Bronchial epithelial cell (primary cell): Measurements from ENCODE around the gene GABRR3. TPM values are rescaled to one million over a fixed set of nuclear protein-coding genes. Genes with fewer than 3 reads are reported as not detected.

ENCODE experiments used
- DNase-seq: peaks from one replicate; pipeline ENCODE4 v3.0.0-alpha.2; 2010; ENCODE audit warnings: low read depth
- FAIRE-seq: peaks from 2 replicates; lab custom pipeline; 2011; peaks lifted over from hg19 to GRCh38; lab: Jason Lieb, UNC
- H3K27me3 ChIP-seq: 2 replicates; pipeline ENCODE4 v1.5.1; 2011; ENCODE audit warnings: low read length; ENCODE audit not compliant: control insufficient read depth, insufficient read depth
- H3K36me3 ChIP-seq: 2 replicates; pipeline ENCODE4 v1.5.1; 2011; ENCODE audit warnings: low read length; ENCODE audit not compliant: control insufficient read depth, insufficient read depth
- H3K4me3 ChIP-seq: 2 replicates; pipeline ENCODE4 v1.5.1; 2011; ENCODE audit warnings: mild to moderate bottlenecking, low read depth, low read length, control low read depth
- CTCF ChIP-seq: IDR thresholded peaks from 2 replicates; pipeline ENCODE4 v1.5.1; 2011; ENCODE audit warnings: mild to moderate bottlenecking, moderate library complexity, low read length, control low read depth, inconsistent platforms; ENCODE audit not compliant: insufficient read depth, severe bottlenecking
- total RNA-seq: library from RNA; depleted of rRNA; stranded (reverse); fragments of >200 nt; gene quantifications from 2 replicates; pipeline ENCODE4 v1.2.1, GENCODE V29; 2014

Gene GABRR3
- total RNA-seq, 1 donor from 2014 or later = not detected

- no peak for FAIRE-seq
- DNase-seq = peak; percentile 37
- peaks cover 5% of the 10 kb centered on the region for H3K36me3 ChIP-seq
Measured at GRCh38 chr3:97940034-97940433, 95.1 kb downstream of the GABRR3 start.

GRCh38 chr3:97939401-97939800, 95.7 kb downstream of the GABRR3 start:
- TF ChIP-seq CTCF = no peak
- DNase-seq (no peak), FAIRE-seq (no peak)
- H3K36me3 ChIP-seq = peaks cover 3% of the 10 kb centered on the region
- no peak overlapping the region for H3K4me3 ChIP-seq
- no peaks in the 10 kb centered on the region for H3K27me3 ChIP-seq

More at GRCh38 chr3:97940034-97940433, 95.1 kb downstream of the GABRR3 start:
- Histone ChIP-seq H3K4me3 (no peak overlapping the region), H3K27me3 (no peaks in the 10 kb centered on the region)
- peak; percentile 5 for TF ChIP-seq CTCF

DNA sequence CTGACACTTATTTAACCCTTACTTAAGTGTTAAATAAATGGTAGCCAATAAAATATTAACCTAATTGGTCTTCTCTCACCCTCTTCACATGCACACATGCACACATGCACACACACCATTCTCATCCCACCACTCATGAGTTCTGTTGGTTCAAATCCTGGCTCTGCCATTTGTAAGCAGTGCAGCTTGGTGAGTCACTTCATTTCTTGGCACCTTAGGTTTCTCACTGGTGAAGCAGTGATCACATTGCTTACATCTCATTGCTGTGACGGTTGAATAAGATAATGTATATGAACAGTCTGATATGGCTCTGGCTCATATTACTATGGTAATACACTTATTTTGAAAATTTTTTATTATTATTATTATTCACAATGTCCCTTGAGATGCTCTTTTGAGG, 96.7 kb downstream of the GABRR3 start:
- Histone ChIP-seq H3K4me3 (no peak overlapping the region), H3K27me3 (no peaks in the 10 kb centered on the region), H3K36me3 (peaks cover 3% of the 10 kb centered on the region)
- TF ChIP-seq CTCF = no peak
- FAIRE-seq = no peak
- DNase-seq = no peak

DNA sequence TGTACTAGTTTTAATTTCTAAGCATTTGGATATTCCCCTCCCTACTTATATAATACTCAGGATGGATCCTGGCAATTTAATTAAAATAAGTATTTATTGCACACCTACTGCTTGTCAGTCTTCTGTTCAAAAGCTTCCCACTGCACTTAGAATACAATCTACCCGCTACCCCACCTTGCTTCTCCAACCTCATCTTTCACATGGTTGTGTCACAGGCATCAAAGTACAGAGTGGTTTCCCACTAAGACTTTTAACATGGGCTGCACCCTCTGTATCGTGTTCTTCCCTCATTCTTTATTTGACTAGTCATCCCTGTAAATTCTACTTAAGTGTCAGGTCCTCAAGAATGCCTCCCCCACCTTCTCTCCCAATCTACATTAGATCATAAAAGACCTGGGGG, 97.9 kb downstream of the GABRR3 start:
- Histone ChIP-seq H3K27me3 (no peaks in the 10 kb centered on the region), H3K36me3 (peaks cover 1% of the 10 kb centered on the region), H3K4me3 (no peak overlapping the region)
- FAIRE-seq (no peak), DNase-seq (no peak)
- no peak for TF ChIP-seq CTCF

DNA sequence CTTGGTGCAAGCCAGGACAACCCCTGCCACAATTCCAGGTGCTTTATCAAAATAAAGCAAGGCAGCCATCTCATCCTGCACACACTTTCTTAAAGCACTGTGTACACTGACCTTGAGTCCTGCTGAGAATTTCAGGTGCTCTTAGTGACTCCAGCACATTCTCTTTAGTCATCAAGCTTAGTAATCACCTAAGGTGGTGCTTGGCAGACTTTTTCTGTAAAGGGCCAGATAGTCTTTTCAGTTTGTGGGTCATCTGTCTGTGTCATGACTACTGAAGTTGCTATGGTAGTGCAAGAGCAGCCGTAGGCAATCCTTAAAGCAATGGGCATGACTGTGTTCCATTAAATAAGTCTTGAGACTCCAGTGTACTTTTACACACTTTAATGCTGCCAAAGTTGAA, 99.3 kb downstream of the GABRR3 start:
- DNase-seq = peak; percentile 78
- Histone ChIP-seq H3K36me3 (peaks cover 1% of the 10 kb centered on the region), H3K4me3 (no peak overlapping the region), H3K27me3 (no peaks in the 10 kb centered on the region)
- no peak for TF ChIP-seq CTCF
- peak; percentile 79 for FAIRE-seq

Other genes with a start within 250 kb of the GABRR3 start
- gene CRYBG3, start 213.3 kb downstream of the GABRR3 start, total RNA-seq = 13.4 and 17.7 TPM in 2 replicates
- gene RIOX2, start 62.9 kb downstream of the GABRR3 start, total RNA-seq = 36.4 and 40.3 TPM in 2 replicates
- not detected in 2 replicates for gene OR5AC2, start 51.9 kb upstream of the GABRR3 start, total RNA-seq
- gene OR5H1, start 95.4 kb upstream of the GABRR3 start, total RNA-seq = not detected in 2 replicates
- gene OR5H14, start 112.2 kb upstream of the GABRR3 start, total RNA-seq = under 0.01 TPM in 1 of 2 replicates, not detected in the other
- not detected in 2 replicates for gene OR5H15, start 131.4 kb upstream of the GABRR3 start, total RNA-seq
- gene OR5H6, start 228.9 kb upstream of the GABRR3 start, total RNA-seq = not detected in 2 replicates
- gene OR5H2, start 247.2 kb upstream of the GABRR3 start, total RNA-seq = not detected in 2 replicates